ENCODE data around the gene ARIH2. TPM values are rescaled to one million over a fixed set of nuclear protein-coding genes. Genes with fewer than 3 reads are reported as not detected.

The ARIH2 gene
- total RNA-seq, 1 experiment from 2014 or later: 77.0 TPM

DNA sequence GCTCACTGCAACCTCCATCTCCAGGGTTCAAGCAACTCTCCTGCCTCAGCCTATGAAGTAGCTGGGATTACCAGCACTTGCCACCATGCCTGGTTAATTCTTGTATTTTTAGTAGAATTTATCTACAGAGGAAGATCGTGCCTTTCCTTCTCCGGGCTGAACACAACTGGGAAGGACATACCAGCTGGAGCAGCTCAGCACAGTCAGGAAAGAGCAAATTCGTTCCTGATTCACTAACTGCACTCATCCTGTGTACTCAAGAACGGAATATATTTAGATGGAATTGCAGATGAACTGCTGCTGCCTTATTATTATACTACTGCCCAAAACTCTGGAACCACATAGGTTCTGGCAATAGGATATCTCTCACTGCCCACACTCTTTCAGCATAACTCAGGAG, 44.3 kb downstream of the ARIH2 start:
- TF ChIP-seq, protein P1, sequence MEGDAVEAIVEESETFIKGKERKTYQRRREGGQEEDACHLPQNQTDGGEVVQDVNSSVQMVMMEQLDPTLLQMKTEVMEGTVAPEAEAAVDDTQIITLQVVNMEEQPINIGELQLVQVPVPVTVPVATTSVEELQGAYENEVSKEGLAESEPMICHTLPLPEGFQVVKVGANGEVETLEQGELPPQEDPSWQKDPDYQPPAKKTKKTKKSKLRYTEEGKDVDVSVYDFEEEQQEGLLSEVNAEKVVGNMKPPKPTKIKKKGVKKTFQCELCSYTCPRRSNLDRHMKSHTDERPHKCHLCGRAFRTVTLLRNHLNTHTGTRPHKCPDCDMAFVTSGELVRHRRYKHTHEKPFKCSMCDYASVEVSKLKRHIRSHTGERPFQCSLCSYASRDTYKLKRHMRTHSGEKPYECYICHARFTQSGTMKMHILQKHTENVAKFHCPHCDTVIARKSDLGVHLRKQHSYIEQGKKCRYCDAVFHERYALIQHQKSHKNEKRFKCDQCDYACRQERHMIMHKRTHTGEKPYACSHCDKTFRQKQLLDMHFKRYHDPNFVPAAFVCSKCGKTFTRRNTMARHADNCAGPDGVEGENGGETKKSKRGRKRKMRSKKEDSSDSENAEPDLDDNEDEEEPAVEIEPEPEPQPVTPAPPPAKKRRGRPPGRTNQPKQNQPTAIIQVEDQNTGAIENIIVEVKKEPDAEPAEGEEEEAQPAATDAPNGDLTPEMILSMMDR (IDR thresholded peaks at IDR 0.05): no peak
- TF ChIP-seq, protein P2, sequence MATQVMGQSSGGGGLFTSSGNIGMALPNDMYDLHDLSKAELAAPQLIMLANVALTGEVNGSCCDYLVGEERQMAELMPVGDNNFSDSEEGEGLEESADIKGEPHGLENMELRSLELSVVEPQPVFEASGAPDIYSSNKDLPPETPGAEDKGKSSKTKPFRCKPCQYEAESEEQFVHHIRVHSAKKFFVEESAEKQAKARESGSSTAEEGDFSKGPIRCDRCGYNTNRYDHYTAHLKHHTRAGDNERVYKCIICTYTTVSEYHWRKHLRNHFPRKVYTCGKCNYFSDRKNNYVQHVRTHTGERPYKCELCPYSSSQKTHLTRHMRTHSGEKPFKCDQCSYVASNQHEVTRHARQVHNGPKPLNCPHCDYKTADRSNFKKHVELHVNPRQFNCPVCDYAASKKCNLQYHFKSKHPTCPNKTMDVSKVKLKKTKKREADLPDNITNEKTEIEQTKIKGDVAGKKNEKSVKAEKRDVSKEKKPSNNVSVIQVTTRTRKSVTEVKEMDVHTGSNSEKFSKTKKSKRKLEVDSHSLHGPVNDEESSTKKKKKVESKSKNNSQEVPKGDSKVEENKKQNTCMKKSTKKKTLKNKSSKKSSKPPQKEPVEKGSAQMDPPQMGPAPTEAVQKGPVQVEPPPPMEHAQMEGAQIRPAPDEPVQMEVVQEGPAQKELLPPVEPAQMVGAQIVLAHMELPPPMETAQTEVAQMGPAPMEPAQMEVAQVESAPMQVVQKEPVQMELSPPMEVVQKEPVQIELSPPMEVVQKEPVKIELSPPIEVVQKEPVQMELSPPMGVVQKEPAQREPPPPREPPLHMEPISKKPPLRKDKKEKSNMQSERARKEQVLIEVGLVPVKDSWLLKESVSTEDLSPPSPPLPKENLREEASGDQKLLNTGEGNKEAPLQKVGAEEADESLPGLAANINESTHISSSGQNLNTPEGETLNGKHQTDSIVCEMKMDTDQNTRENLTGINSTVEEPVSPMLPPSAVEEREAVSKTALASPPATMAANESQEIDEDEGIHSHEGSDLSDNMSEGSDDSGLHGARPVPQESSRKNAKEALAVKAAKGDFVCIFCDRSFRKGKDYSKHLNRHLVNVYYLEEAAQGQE (IDR thresholded peaks at IDR 0.05; ENCODE audit: insufficient read depth in 1 of 2, low read depth in 2 of 2, low read length in 1 of 2): no peak
- TF ChIP-seq POLR2AphosphoS5 (IDR thresholded peaks at IDR 0.05; ENCODE audit: low read depth, low read length) (no peak), SIN3A (IDR thresholded peaks at IDR 0.05; ENCODE audit: borderline replicate concordance, insufficient read depth, low read depth, low read length) (no peak), TCF7L2 (IDR thresholded peaks at IDR 0.05; ENCODE audit: low read depth, low read length) (no peak)
- Histone ChIP-seq H3K4me1 (ENCODE audit: control insufficient read depth, insufficient read depth, low read length) (no peaks in the 10 kb centered on the region), H3K4me3 (ENCODE audit: low read depth in 2 of 2, low read length in 2 of 2) (no peak overlapping the region), H3K27ac (ENCODE audit: low read length) (no peak overlapping the region), H3K27me3 (ENCODE audit: control insufficient read depth, insufficient read depth, low read length) (no peaks in the 10 kb centered on the region), H3K9me3 (ENCODE audit: control insufficient read depth, insufficient read depth, low read depth, low read length) (no peaks in the 10 kb centered on the region), H3K36me3 (ENCODE audit: control insufficient read depth, insufficient read depth, low read length) (peaks cover 10% of the 10 kb centered on the region)
- POLR2A ChIA-PET: no interaction called here
- no TSS peak for BruUV-seq (replicated peaks)
- ATAC-seq (no peak), DNase-seq (ENCODE audit: low read depth, low spot score) (no peak)
- CTCF ChIA-PET: no interaction called here
- in situ Hi-C loops (cut with HindIII; ENCODE audit: low pct_unique_long_range_greater_than_20kb, low sequenced_read_pairs) (no loop called here), intact Hi-C loops (cut with micrococcal nuclease; ENCODE audit: unreplicated experiment) (no loop called here)

DNA sequence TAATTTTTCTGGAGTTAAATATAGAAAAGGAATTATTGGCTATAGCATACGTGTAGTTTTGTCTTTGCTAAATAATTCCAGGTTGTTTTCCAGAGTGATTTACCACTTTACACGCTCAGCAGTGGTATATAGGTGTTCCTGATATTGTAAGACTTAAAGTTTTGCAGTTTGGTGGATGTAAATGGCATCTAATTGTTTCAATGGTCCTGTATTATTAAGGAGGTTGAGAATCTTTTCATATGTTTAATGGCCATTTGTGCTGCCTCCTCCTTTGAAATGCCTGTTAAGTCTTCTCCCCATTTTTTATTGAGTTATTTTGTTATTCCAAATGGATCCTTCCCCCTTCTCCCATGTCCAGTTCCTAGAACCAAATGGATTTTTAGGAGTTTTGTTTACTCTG, 44.9 kb downstream of the ARIH2 start:
- in situ Hi-C loops (cut with HindIII; ENCODE audit: low pct_unique_long_range_greater_than_20kb, low sequenced_read_pairs) (no loop called here), intact Hi-C loops (cut with micrococcal nuclease; ENCODE audit: unreplicated experiment) (no loop called here)
- Histone ChIP-seq H3K9me3 (ENCODE audit: control insufficient read depth, insufficient read depth, low read depth, low read length) (no peaks in the 10 kb centered on the region), H3K4me1 (ENCODE audit: control insufficient read depth, insufficient read depth, low read length) (no peaks in the 10 kb centered on the region), H3K27ac (ENCODE audit: low read length) (no peak overlapping the region), H3K36me3 (ENCODE audit: control insufficient read depth, insufficient read depth, low read length) (peaks cover 10% of the 10 kb centered on the region), H3K4me3 (ENCODE audit: low read depth in 2 of 2, low read length in 2 of 2) (no peak overlapping the region), H3K27me3 (ENCODE audit: control insufficient read depth, insufficient read depth, low read length) (no peaks in the 10 kb centered on the region)
- no peak for DNase-seq (ENCODE audit: low read depth, low spot score)
- ChIA-PET CTCF (no interaction called here), POLR2A (no interaction called here)
- no TSS peak for BruUV-seq (replicated peaks)
- no peak for ATAC-seq
- TF ChIP-seq, protein P2 (IDR thresholded peaks at IDR 0.05; ENCODE audit: insufficient read depth in 1 of 2, low read depth in 2 of 2, low read length in 1 of 2): no peak
- TF ChIP-seq, protein P1 (IDR thresholded peaks at IDR 0.05): no peak
- TF ChIP-seq POLR2AphosphoS5 (IDR thresholded peaks at IDR 0.05; ENCODE audit: low read depth, low read length): no peak
- no peak for TF ChIP-seq SIN3A (IDR thresholded peaks at IDR 0.05; ENCODE audit: borderline replicate concordance, insufficient read depth, low read depth, low read length)
- TF ChIP-seq TCF7L2 (IDR thresholded peaks at IDR 0.05; ENCODE audit: low read depth, low read length): no peak
